Measurements from ENCODE around the gene HPCA. TPM values are rescaled to one million over a fixed set of nuclear protein-coding genes. Genes with fewer than 3 reads are reported as not detected.

HPCA gene
- total and polyA plus RNA-seq, 2 of the 8 experiments (the other 6 are each of a cell fraction or from before 2014, with no cell fraction given), result 0.70 to 1.4 TPM

- TF ChIP-seq MAX (IDR thresholded peaks at IDR 0.05) (0 out of 2 replicates have a peak, but pooled peaks have one; percentile 40), GTF2F1 (IDR thresholded peaks at IDR 0.05; ENCODE audit: borderline replicate concordance, low read depth, low read length) (no peak), KDM1A (IDR thresholded peaks at IDR 0.05; ENCODE audit: borderline replicate concordance, low read length) (peak; percentile 78), CEBPB (IDR thresholded peaks at IDR 0.05; ENCODE audit: low read depth, low read length) (no peak), ZNF274 (IDR thresholded peaks at IDR 0.05; ENCODE audit: borderline replicate concordance, extremely low read depth, low read length) (no peak), SRF (IDR thresholded peaks at IDR 0.05; ENCODE audit: low read depth, low read length) (no peak), CTBP2 (IDR thresholded peaks at IDR 0.05; ENCODE audit: borderline replicate concordance, insufficient read depth, insufficient read length, low read length) (no peak), EP300 (IDR thresholded peaks at IDR 0.05; ENCODE audit: borderline replicate concordance in 1 of 2, low read depth in 2 of 2, low read length in 2 of 2) (no peak)
Measured at GRCh38 chr1:32900956-32901822, 14.9 kb downstream of the HPCA start, which contains the start of gene TMEM54 (continued).
